Heart left ventricle (tissue), 16 donors: ENCODE results near the gene ADRA2B. TPM values are rescaled to one million over a fixed set of nuclear protein-coding genes. Genes with fewer than 3 reads are reported as not detected.
A peak's percentile ranks its signal among the peaks of the same experiment; 100 is the strongest.

ENCODE experiments used
- ATAC-seq, 4 donors: fragments of 200-7000 bp; cut with Tn5 transposase; one replicate each; pipeline ENCODE4 v1.9.1; 2020 to 2022; ENCODE audit warnings: moderate library complexity in 4 of 4, mild to moderate bottlenecking in 3 of 4, moderate number of reproducible peaks in 1 of 4
- DNase-seq, 5 donors: peaks; one replicate each; pipeline ENCODE4 v3.0.0-alpha.2; 2020
- H3K27ac ChIP-seq, 12 donors: fragments of 200-600 bp; sonication (generic) in 4 of 12; one replicate each; pipeline versions ENCODE4 v1.5.0 to v1.8.0; 2016 to 2022; ENCODE audit warnings: mild to moderate bottlenecking in 2 of 12
- H3K27me3 ChIP-seq, 9 donors: fragments of 200-600 bp; sonication (generic) in 2 of 9; one replicate each; pipeline versions ENCODE4 v1.5.1 to v1.8.0; 2016 to 2022; ENCODE audit warnings: mild to moderate bottlenecking in 3 of 9
- H3K36me3 ChIP-seq, 9 donors: fragments of 200-600 bp; sonication (generic) in 2 of 9; one replicate each; pipeline versions ENCODE4 v1.5.0 to v1.8.0; 2018 to 2022; ENCODE audit warnings: mild to moderate bottlenecking in 2 of 9
- H3K4me1 ChIP-seq, 12 donors: fragments of 200-600 bp; sonication (generic) in 4 of 12; one replicate each; pipeline versions ENCODE4 v1.5.0 to v1.8.0; 2016 to 2022; ENCODE audit warnings: mild to moderate bottlenecking in 3 of 12
- H3K4me3 ChIP-seq, 12 donors: fragments of 200-600 bp; sonication (generic) in 4 of 12; one replicate each; pipeline versions ENCODE4 v1.5.0 to v1.8.0; 2017 to 2022; ENCODE audit warnings: mild to moderate bottlenecking in 9 of 12, moderate library complexity in 4 of 12
- H3K9me3 ChIP-seq, 12 donors: fragments of 200-600 bp; sonication (generic) in 4 of 12; one replicate each; pipeline versions ENCODE4 v1.5.0 to v1.8.0; 2016 to 2022; ENCODE audit warnings: mild to moderate bottlenecking in 1 of 12
- CTCF ChIP-seq, 12 donors: fragments of 200-600 bp; sonication (generic) in 4 of 12; IDR thresholded peaks; one replicate each; pipeline versions ENCODE4 v1.5.0 to v1.8.0; 2018 to 2022; ENCODE audit warnings: antibody characterized with exemption in 12 of 12, mild to moderate bottlenecking in 5 of 12
- POLR2A ChIP-seq, 2 donors: fragments of 450-650 bp; IDR thresholded peaks; one replicate each; pipeline ENCODE4 v1.6.1; 2017; ENCODE audit warnings: antibody characterized with exemption in 2 of 2, mild to moderate bottlenecking in 2 of 2, moderate library complexity in 2 of 2
- WGBS, 4 donors: extraction: QIAGEN DNeasy Blood & Tissue Kit in 2 of 4; methylation state at CpG; one replicate each; pipeline versions ENCODE4 v1.1.5 to v1.1.7; 2013 to 2018; 5-methylcytosine and 5-hydroxymethylcytosine counted together
- intact Hi-C, 10 donors: fragments of 100-400 bp; cut with DNase I; formaldehyde crosslinking; loops; one replicate each; pipeline versions ENCODE4 v1.11.1 to v1.14.2; 2022
- polyA plus RNA-seq, 2 donors: library from polyadenylated mRNA; stranded (reverse); fragments of 200-250 nt; gene quantifications; one replicate each; pipeline ENCODE4 v1.2.3, GENCODE V29; 2013
- total RNA-seq, 9 donors: library from RNA; depleted of rRNA in 2 of 9; stranded (reverse); fragments of >200 nt in 2 of 9; fragmentation: NEBNext Ultra II Directional in 3 of 9; extraction: Animal tissue kit (Norgen Biotek cat#: 25700) in 3 of 9; gene quantifications; one replicate each; pipeline versions ENCODE4 v1.1.0 to v1.2.4, GENCODE V29; 2016 to 2023
- donor health status: ischemic (EF 13 %, LVEDD 7.1; RV severe dilation, severe dysfunction).
- donor health status: healthy with polysubstance abuse.
- donor health status: DM: no; HTN: yes; CAD: no.
- donor health status: DM: no; HTN: no; CAD: no.
- donor health status: ischemic (EF 25% LVEDD 6.9; RV normal size, moderate dysfunction).
- donor health status: ischemic (EF 25% LVEDD 5.7; RV mildly dilated, moderate dysfunction).
- donor health status: healthy.
- donor health status: DM: yes; HTN: yes; CAD: no.
- donor health status: ischemic (EF 35%, LVEDD 5.7; RV mildly dilated, moderate dysfunction).
- donor health status: nonischemic (EF 11% LVEDD 7.7; RV severe dilation, severe dysfunction).
- donor health status: DM: yes; HTN: yes; CAD: no.
- donor health status: PGD.
- donor health status: ischemic (EF 29% LVEDD 5.4; RV normal size, mild dysfunction).
- donor health status: nonischemic (EF 23%, LVEDD 6.1; RV moderate dilation, normal function).

ADRA2B gene
- total and polyA plus RNA-seq, 11 donors, result 1.5 to 6.1 (median 3.5) TPM

GRCh38 chr2:96148410-96149217 is 32.2 kb upstream of the ADRA2B start:
- intact Hi-C loops, result loop anchor here in 3 of 10 donors (5.0 to 10.0 kb wide), 4 partner anchors 59 to 366 kb away; partner anchors contain the start of genes CIAO1 (in 2 of the 3), TMEM127 (in 2 of the 3) and STARD7 (in 1 of the 3)
- peaks cover 0 to 3% (median 0%) of the 10 kb centered on the region in 9 donors for H3K36me3 ChIP-seq
- peaks cover 0 to 7% (median 0%) of the 10 kb centered on the region in 9 donors for H3K27me3 ChIP-seq
- no peak for TF ChIP-seq CTCF (IDR thresholded peaks at IDR 0.05)
- TF ChIP-seq POLR2A (IDR thresholded peaks at IDR 0.05), result no peak
- peak; percentile 52 to 82 (median 76) for DNase-seq
- no peaks in the 10 kb centered on the region for H3K9me3 ChIP-seq
- H3K4me1 ChIP-seq, result peaks cover 0 to 50% (median 27%) of the 10 kb centered on the region in 12 donors
- ATAC-seq, result peak in 3 of 4 donors; percentile 9 to 78 (median 17)
- 54 to 71% (median 63%) methylated on average over 17 to 29 of the region's 29 CpGs for WGBS, 4 donors
- H3K27ac ChIP-seq, result peak overlapping the region in 3 of 12 donors; percentile 16 to 67 (median 67)
- H3K4me3 ChIP-seq, result peak overlapping the region in 1 of 12 donors; percentile 13

GRCh38 chr2:96147593-96148201 is 31.3 kb upstream of the ADRA2B start:
- 59 to 67% (median 65%) methylated on average over 8 to 9 of the region's 9 CpGs for WGBS, 4 donors
- no peak for TF ChIP-seq POLR2A (IDR thresholded peaks at IDR 0.05)
- TF ChIP-seq CTCF (IDR thresholded peaks at IDR 0.05), result no peak
- peak overlapping the region in 6 of 12 donors; percentile 16 to 90 (median 47) for H3K27ac ChIP-seq
- peaks cover 0 to 7% (median 0%) of the 10 kb centered on the region in 9 donors for H3K27me3 ChIP-seq
- DNase-seq (peak in 1 of 5 donors; percentile 19), ATAC-seq (no peak)
- peaks cover 0 to 58% (median 27%) of the 10 kb centered on the region in 12 donors for H3K4me1 ChIP-seq
- H3K9me3 ChIP-seq, result no peaks in the 10 kb centered on the region
- peaks cover 0 to 9% (median 0%) of the 10 kb centered on the region in 9 donors for H3K36me3 ChIP-seq
- H3K4me3 ChIP-seq, result no peak overlapping the region
- intact Hi-C loops, result loop anchor here in 3 of 10 donors (5.0 to 10.0 kb wide), 4 partner anchors 60 to 367 kb away; partner anchors contain the start of genes CIAO1 (in 2 of the 3), TMEM127 (in 2 of the 3) and STARD7 (in 1 of the 3)

GRCh38 chr2:96146881-96147592 is 30.7 kb upstream of the ADRA2B start:
- no peaks in the 10 kb centered on the region for H3K9me3 ChIP-seq
- H3K27me3 ChIP-seq, result peaks cover 0 to 7% (median 0%) of the 10 kb centered on the region in 9 donors
- H3K4me1 ChIP-seq, result peaks cover 0 to 60% (median 27%) of the 10 kb centered on the region in 12 donors
- H3K27ac ChIP-seq, result peak overlapping the region in 10 of 12 donors; percentile 4 to 90 (median 54)
- ATAC-seq (peak in 2 of 4 donors; percentile 1 to 6), DNase-seq (peak in 4 of 5 donors; percentile 23 to 65 (median 48))
- intact Hi-C loops, result loop anchor here in 3 of 10 donors (5.0 to 10.0 kb wide), 4 partner anchors 60 to 368 kb away; partner anchors contain the start of genes CIAO1 (in 2 of the 3), TMEM127 (in 2 of the 3) and STARD7 (in 1 of the 3)
- TF ChIP-seq CTCF (IDR thresholded peaks at IDR 0.05) (no peak), POLR2A (IDR thresholded peaks at IDR 0.05) (no peak)
- H3K4me3 ChIP-seq, result no peak overlapping the region
- peaks cover 0 to 9% (median 0%) of the 10 kb centered on the region in 9 donors for H3K36me3 ChIP-seq
- 37 to 70% (median 65%) methylated on average over 4 to 9 of the region's 9 CpGs for WGBS, 4 donors
